DOHH2 (cell line): ENCODE measurements around the gene FARP2.
A peak's percentile ranks its signal among the peaks of the same experiment; 100 is the strongest.
"Not testable (repeated sequence)": the region's sequence is repeated elsewhere in the genome, so short reads cannot be mapped to it uniquely, and the experiment has no call there.

ENCODE experiments used
- H3F3A ChIP-seq: fragments of 200-600 bp; sonication (generic), shearing (Covaris generic); 2 replicates; pipeline ENCODE4 v1.6.0; 2016; ENCODE audit warnings: antibody characterized with exemption, mild to moderate bottlenecking; ENCODE audit not compliant: control insufficient read depth, insufficient read depth
- H3K27ac ChIP-seq: fragments of 200-600 bp; sonication (generic); 2 replicates; pipeline ENCODE4 v1.5.1; 2014; ENCODE audit warnings: low read depth, mild to moderate bottlenecking, low read length, moderate library complexity
- H3K27me3 ChIP-seq: fragments of 200-600 bp; sonication (generic); 2 replicates; pipeline ENCODE4 v1.6.1; 2014; ENCODE audit warnings: mild to moderate bottlenecking, low read length, mixed read lengths; ENCODE audit not compliant: control insufficient read depth
- H3K36me3 ChIP-seq: fragments of 200-600 bp; sonication (generic); 2 replicates; pipeline ENCODE4 v1.6.1; 2014; ENCODE audit warnings: mild to moderate bottlenecking, low read length, moderate library complexity, mixed read lengths; ENCODE audit not compliant: control insufficient read depth
- H3K4me1 ChIP-seq: fragments of 200-600 bp; sonication (generic); 2 replicates; pipeline ENCODE4 v1.6.1; 2014; ENCODE audit warnings: mild to moderate bottlenecking, low read length, mixed read lengths; ENCODE audit not compliant: control insufficient read depth
- H3K4me2 ChIP-seq: fragments of 200-600 bp; sonication (generic); 2 replicates; pipeline ENCODE4 v1.6.0; 2014; ENCODE audit warnings: mild to moderate bottlenecking, low read length, moderate library complexity
- H3K4me3 ChIP-seq: fragments of 200-600 bp; sonication (generic); 2 replicates; pipeline ENCODE4 v1.5.1; 2014; ENCODE audit warnings: mild to moderate bottlenecking, low read length, mixed read lengths
- H3K79me2 ChIP-seq: fragments of 200-600 bp; sonication (generic); 2 replicates; pipeline ENCODE4 v1.6.1; 2014; ENCODE audit warnings: mild to moderate bottlenecking, low read length, mixed read lengths; ENCODE audit not compliant: control insufficient read depth
- H3K9me2 ChIP-seq: fragments of 200-600 bp; sonication (generic); replicated peaks from 2 replicates; pipeline ENCODE4 v1.6.1; 2014; ENCODE audit warnings: mild to moderate bottlenecking, low read length, mixed read lengths; ENCODE audit not compliant: control insufficient read depth
- H3K9me3 ChIP-seq: fragments of 200-600 bp; sonication (generic); 2 replicates; pipeline ENCODE4 v1.6.1; 2014; ENCODE audit warnings: antibody characterized with exemption, low read length, mixed read lengths; ENCODE audit not compliant: control insufficient read depth, insufficient read depth
- H4K20me1 ChIP-seq: fragments of 200-600 bp; sonication (generic); 2 replicates; pipeline ENCODE4 v1.6.0; 2014; ENCODE audit warnings: low read depth, mild to moderate bottlenecking, antibody characterized with exemption, low read length, moderate library complexity; ENCODE audit not compliant: control insufficient read depth, insufficient read depth
- CTCF ChIP-seq: fragments of 200-600 bp; sonication (generic); IDR thresholded peaks from one replicate; pipeline ENCODE4 v1.5.1; 2014; ENCODE audit warnings: antibody characterized with exemption, mild to moderate bottlenecking, low read depth, low read length; ENCODE audit not compliant: poor library complexity, severe bottlenecking
- EZH2phosphoT487 ChIP-seq: fragments of 200-600 bp; sonication (generic); IDR thresholded peaks from 2 replicates; pipeline ENCODE4 v1.6.1; 2017; ENCODE audit warnings: borderline replicate concordance, mild to moderate bottlenecking, antibody characterized with exemption, low read length, moderate library complexity, mixed read lengths

FARP2 gene

GRCh38 chr2:241391892-241392665 lies 36.0 kb downstream of the FARP2 start:
- peaks cover 56% of the 10 kb centered on the region for H3K4me1 ChIP-seq
- H3K4me3 ChIP-seq: peak overlapping the region; percentile 1; the same call in 1 of the 2 replicates
- no peaks in the 10 kb centered on the region for H3K9me2 ChIP-seq
- no peak for TF ChIP-seq EZH2phosphoT487
- peak; percentile 62 for TF ChIP-seq CTCF
- peak overlapping the region; percentile 34 for H3K4me2 ChIP-seq
- H3K9me3 ChIP-seq: no peaks in the 10 kb centered on the region
- peaks cover 58% of the 10 kb centered on the region for H3K79me2 ChIP-seq
- H3K36me3 ChIP-seq: peaks cover 21% of the 10 kb centered on the region
- H3K27ac ChIP-seq: no peak overlapping the region
- H4K20me1 ChIP-seq: no peaks in the 10 kb centered on the region
- 0 out of 2 replicates have a peak, but pooled peaks cover 3% of the 10 kb centered on the region for H3F3A ChIP-seq
- no peaks in the 10 kb centered on the region for H3K27me3 ChIP-seq

GRCh38 chr2:241392753-241393152 lies 36.7 kb downstream of the FARP2 start:
- H4K20me1 ChIP-seq, H3K27me3 ChIP-seq, H3F3A ChIP-seq, H3K9me3 ChIP-seq, H3K27ac ChIP-seq, H3K9me2 ChIP-seq: not testable (repeated sequence)
- Histone ChIP-seq H3K79me2 (peaks cover 61% of the 10 kb centered on the region), H3K4me2 (peak overlapping the region; percentile 34), H3K4me1 (peaks cover 56% of the 10 kb centered on the region), H3K36me3 (peaks cover 21% of the 10 kb centered on the region), H3K4me3 (peak overlapping the region; percentile 1; the same call in 1 of the 2 replicates)

GRCh38 chr2:241393524-241394196 lies 37.6 kb downstream of the FARP2 start:
- H3K79me2 ChIP-seq: peaks cover 53% of the 10 kb centered on the region
- no peak overlapping the region for H3K4me3 ChIP-seq
- H3K36me3 ChIP-seq: peaks cover 15% of the 10 kb centered on the region
- no peaks in the 10 kb centered on the region for H3K9me2 ChIP-seq
- no peaks in the 10 kb centered on the region for H3K9me3 ChIP-seq
- 0 out of 2 replicates have a peak, but pooled peaks cover 3% of the 10 kb centered on the region for H3F3A ChIP-seq
- H3K27me3 ChIP-seq: no peaks in the 10 kb centered on the region
- H3K27ac ChIP-seq: no peak overlapping the region
- H3K4me2 ChIP-seq: no peak overlapping the region
- H4K20me1 ChIP-seq: no peaks in the 10 kb centered on the region
- H3K4me1 ChIP-seq: peaks cover 51% of the 10 kb centered on the region
- TF ChIP-seq EZH2phosphoT487: no peak
- TF ChIP-seq CTCF: no peak

- H4K20me1 ChIP-seq: not testable (repeated sequence)
- peaks cover 56% of the 10 kb centered on the region for H3K79me2 ChIP-seq
These were observed 40.7 kb downstream of the FARP2 start for GRCh38 chr2:241396809-241397208.

More at GRCh38 chr2:241396809-241397208, 40.7 kb downstream of the FARP2 start:
- H3K27ac ChIP-seq, H3F3A ChIP-seq, H3K4me3 ChIP-seq, H3K4me2 ChIP-seq, H3K9me2 ChIP-seq, H3K27me3 ChIP-seq, H3K9me3 ChIP-seq: not testable (repeated sequence)
- peaks cover 20% of the 10 kb centered on the region for H3K4me1 ChIP-seq
- H3K36me3 ChIP-seq: peaks cover 15% of the 10 kb centered on the region
